Gastrocnemius medialis (tissue), 4 donors: ENCODE data around the gene TOR4A. TPM values are rescaled to one million over a fixed set of nuclear protein-coding genes. Genes with fewer than 3 reads are reported as not detected.

Source experiments
- ATAC-seq, 2 donors: fragments of 150-250 bp; one replicate each; pipeline ENCODE4 v1.9.1; 2016
- DNase-seq, 2 donors: peaks; one replicate each; pipeline ENCODE4 v3.0.0-alpha.2; 2019
- H3K27ac ChIP-seq, 4 donors: fragments of 200-600 bp; sonication (generic); 1 replicate in 1 of 4; 2 replicates in 3 of 4; pipeline ENCODE4 v1.5.1; 2016 to 2018; ENCODE audit warnings: mild to moderate bottlenecking in 2 of 4, moderate library complexity in 1 of 4
- H3K27me3 ChIP-seq, 3 donors: fragments of 200-600 bp; sonication (generic) in 2 of 3; 1 replicate in 1 of 3; 2 replicates in 2 of 3; pipeline versions ENCODE4 v1.5.1 to v1.6.0; 2016 to 2019; ENCODE audit warnings: mild to moderate bottlenecking in 1 of 3, moderate library complexity in 1 of 3
- H3K36me3 ChIP-seq, 2 donors: fragments of 200-600 bp; sonication (generic) in 1 of 2; one replicate each; pipeline ENCODE4 v1.5.1; 2017 to 2018
- H3K4me1 ChIP-seq, 2 donors: fragments of 200-600 bp; sonication (generic) in 1 of 2; one replicate each; pipeline ENCODE4 v1.5.1; 2016 to 2017; ENCODE audit warnings: mild to moderate bottlenecking in 2 of 2
- H3K4me3 ChIP-seq, 4 donors: fragments of 200-600 bp; sonication (generic) in 3 of 4; 1 replicate in 1 of 4; 2 replicates in 3 of 4; pipeline ENCODE4 v1.5.1; 2016 to 2019; ENCODE audit warnings: mild to moderate bottlenecking in 2 of 4
- H3K9me3 ChIP-seq, 3 donors: fragments of 200-600 bp; sonication (generic) in 2 of 3; 1 replicate in 1 of 3; 2 replicates in 2 of 3; pipeline ENCODE4 v1.5.1; 2016 to 2019
- CTCF ChIP-seq, 5 experiments: fragments of 450-650 bp in 3 of 5; fragments of 200-600 bp in 2 of 5; sonication (generic) in 2 of 5; IDR thresholded peaks in 4 of 5; conservative IDR thresholded peaks in 1 of 5; 1 replicate in 4 of 5; 2 replicates in 1 of 5; pipeline ENCODE4 v1.5.1; 2016 to 2019; ENCODE audit warnings: antibody characterized with exemption in 5 of 5, mild to moderate bottlenecking in 3 of 5, moderate library complexity in 3 of 5
- POLR2A ChIP-seq, 2 donors: fragments of 450-650 bp; IDR thresholded peaks; one replicate each; pipeline ENCODE4 v1.6.1; 2017; ENCODE audit warnings: antibody characterized with exemption in 2 of 2, mild to moderate bottlenecking in 2 of 2, moderate library complexity in 2 of 2
- in situ Hi-C, 4 donors: fragments of 200-750 bp; cut with MboI; loops; one replicate each; pipeline versions ENCODE4 v1.15.0 to v1.8.0; 2017; ENCODE audit warnings: low sequenced_read_pairs in 4 of 4
- intact Hi-C: fragments of 100-400 bp; cut with DNase I; formaldehyde crosslinking; loops from one replicate; pipeline ENCODE4 v1.15.1; 2023; ENCODE audit warnings: low total_unique reads
- total RNA-seq, 4 donors: library from RNA; depleted of rRNA; stranded (reverse); fragments of >200 nt; gene quantifications; one replicate each; pipeline versions ENCODE4 v1.1.0 to v1.2.3, GENCODE V29; 2016

TOR4A gene
- total RNA-seq, 4 donors from 2014 or later: 1.2 to 2.8 (median 1.7) TPM

- Histone ChIP-seq H3K4me1 (peaks cover 15 to 19% of the 10 kb centered on the region in 2 donors), H3K27me3 (no peaks in the 10 kb centered on the region), H3K36me3 (peaks cover 0 to 34% of the 10 kb centered on the region in 2 donors), H3K27ac (no peak overlapping the region), H3K4me3 (no peak overlapping the region), H3K9me3 (no peaks in the 10 kb centered on the region)
- in situ Hi-C loops (no loop called here), intact Hi-C loops (no loop called here)
- no peak for DNase-seq
- no peak for ATAC-seq
- no peak for TF ChIP-seq CTCF (IDR thresholded peaks at IDR 0.05 in 4 of 5, conservative IDR thresholded peaks at IDR 0.05 in 1 of 5)
- TF ChIP-seq POLR2A (IDR thresholded peaks at IDR 0.05): no peak
These were observed 13.5 kb upstream of the TOR4A start for GRCh38 chr9:137264067-137264466.

- DNase-seq: no peak
- Histone ChIP-seq H3K4me1 (peaks cover 24 to 27% of the 10 kb centered on the region in 2 donors), H3K4me3 (no peak overlapping the region), H3K9me3 (no peaks in the 10 kb centered on the region), H3K27ac (peak overlapping the region in 2 of 4 donors; percentile 28 to 31), H3K27me3 (no peaks in the 10 kb centered on the region), H3K36me3 (peaks cover 0 to 30% of the 10 kb centered on the region in 2 donors)
- ATAC-seq: no peak
- in situ Hi-C loops (no loop called here), intact Hi-C loops (loop anchor here (5.0 kb wide), 1 partner anchor 43 kb away; the partner anchor contains the start of gene RNF208)
- TF ChIP-seq CTCF (IDR thresholded peaks at IDR 0.05 in 4 of 5, conservative IDR thresholded peaks at IDR 0.05 in 1 of 5): no peak
- TF ChIP-seq POLR2A (IDR thresholded peaks at IDR 0.05): no peak
These were observed 11.9 kb upstream of the TOR4A start for GRCh38 chr9:137265496-137266161.

- Histone ChIP-seq H3K4me1 (peaks cover 24 to 27% of the 10 kb centered on the region in 2 donors), H3K9me3 (no peaks in the 10 kb centered on the region), H3K36me3 (peaks cover 0 to 30% of the 10 kb centered on the region in 2 donors), H3K27me3 (no peaks in the 10 kb centered on the region), H3K27ac (peak overlapping the region in 2 of 4 donors; percentile 3 to 31), H3K4me3 (no peak overlapping the region)
- ATAC-seq (no peak), DNase-seq (no peak)
- intact Hi-C loops: loop anchor here (5.0 kb wide), 1 partner anchor 44 kb away; the partner anchor contains the start of gene RNF208
- TF ChIP-seq CTCF (IDR thresholded peaks at IDR 0.05 in 4 of 5, conservative IDR thresholded peaks at IDR 0.05 in 1 of 5): no peak
- no peak for TF ChIP-seq POLR2A (IDR thresholded peaks at IDR 0.05)
- in situ Hi-C loops: no loop called here
These were observed 11.4 kb upstream of the TOR4A start for GRCh38 chr9:137266162-137266527.

DNA sequence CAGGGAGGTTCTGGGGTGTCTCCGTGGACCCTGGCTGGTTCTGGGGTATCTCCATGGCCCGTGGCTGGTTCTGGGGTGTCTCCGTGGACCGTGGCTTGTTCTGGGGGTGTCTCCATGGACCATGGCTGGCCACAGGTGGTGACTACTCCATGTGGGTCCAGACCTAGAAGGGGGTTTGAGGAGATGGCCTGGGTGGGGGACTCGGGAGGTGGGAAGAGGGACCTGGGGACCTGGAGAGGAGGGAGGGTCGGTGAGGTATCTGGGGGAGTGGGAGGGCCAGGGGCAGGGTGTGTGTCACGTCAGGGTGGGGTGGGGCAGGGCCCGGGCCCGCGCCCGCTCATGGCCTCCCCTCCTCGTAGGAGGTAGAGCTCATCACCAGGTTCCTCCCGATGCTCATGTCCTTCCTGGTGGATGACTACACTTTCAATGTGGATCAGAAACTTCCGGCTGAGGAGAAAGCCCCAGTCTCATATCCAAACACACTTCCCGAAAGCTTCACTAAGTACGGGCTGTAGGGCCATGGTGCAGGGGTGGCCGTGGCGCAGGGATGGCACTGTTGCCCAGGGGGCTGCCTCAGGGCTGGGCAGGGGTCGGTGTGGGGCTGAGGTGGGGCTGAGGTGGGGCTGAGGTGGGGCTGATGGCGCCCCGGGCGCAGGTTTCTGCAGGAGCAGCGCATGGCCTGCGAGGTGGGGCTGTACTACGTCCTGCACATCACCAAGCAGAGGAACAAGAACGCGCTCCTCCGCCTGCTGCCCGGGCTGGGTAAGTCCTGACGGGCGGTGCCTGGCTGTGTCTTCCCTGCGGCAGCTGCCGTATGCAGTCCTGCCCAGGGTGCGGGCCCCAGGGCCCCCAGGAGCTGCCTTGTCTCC is 10.7 kb upstream of the TOR4A start:
- DNase-seq: no peak
- H3K4me1 ChIP-seq: peaks cover 24 to 27% of the 10 kb centered on the region in 2 donors
- no peaks in the 10 kb centered on the region for H3K27me3 ChIP-seq
- ATAC-seq: no peak
- peaks cover 0 to 30% of the 10 kb centered on the region in 2 donors for H3K36me3 ChIP-seq
- in situ Hi-C loops: no loop called here
- H3K4me3 ChIP-seq: no peak overlapping the region
- intact Hi-C loops: loop anchor here (5.0 kb wide), 1 partner anchor 45 kb away; the partner anchor contains the start of gene RNF208
- H3K27ac ChIP-seq: peak overlapping the region in 3 of 4 donors; percentile 31 to 94 (median 88)
- no peaks in the 10 kb centered on the region for H3K9me3 ChIP-seq
- TF ChIP-seq CTCF (IDR thresholded peaks at IDR 0.05 in 4 of 5, conservative IDR thresholded peaks at IDR 0.05 in 1 of 5): no peak
- no peak for TF ChIP-seq POLR2A (IDR thresholded peaks at IDR 0.05)
